OCI-LY3 (cell line): ENCODE measurements around the gene CNTN5.

Experiments used
- H2AFZ ChIP-seq: fragments of 200-600, 300-600 bp; shearing (Covaris generic); 2 replicates; pipeline ENCODE4 v1.6.0; 2014; ENCODE audit warnings: antibody characterized with exemption, low read depth, low read length
- H3K27ac ChIP-seq: fragments of 200-600, 300-600 bp; sonication (generic); 2 replicates; pipeline ENCODE4 v1.5.1; 2014; ENCODE audit warnings: mild to moderate bottlenecking, low read length, moderate library complexity, mixed read lengths
- H3K27me3 ChIP-seq: fragments of 200-600, 300-600 bp; sonication (generic); 2 replicates; pipeline ENCODE4 v1.6.1; 2014; ENCODE audit warnings: low read depth, low read length, mixed read lengths
- H3K36me3 ChIP-seq: fragments of 200-600, 300-600 bp; sonication (generic); replicated peaks from 2 replicates; pipeline ENCODE3; 2014; ENCODE audit warnings: low read depth, low read length, mixed read lengths
- H3K4me1 ChIP-seq: fragments of 300-600, 200-600 bp; sonication (generic); 2 replicates; pipeline ENCODE4 v1.6.1; 2014; ENCODE audit warnings: low read length, mixed read lengths
- H3K4me2 ChIP-seq: fragments of 200-600, 300-600 bp; sonication (generic); 2 replicates; pipeline ENCODE4 v1.6.1; 2014; ENCODE audit warnings: low read length, mixed read lengths
- H3K4me3 ChIP-seq: fragments of 300-600, 200-600 bp; sonication (generic); 2 replicates; pipeline ENCODE4 v1.5.1; 2014; ENCODE audit warnings: antibody characterized with exemption, mild to moderate bottlenecking, low read length, moderate library complexity
- H3K79me2 ChIP-seq: fragments of 300-600, 200-600 bp; shearing (Covaris generic); 2 replicates; pipeline ENCODE4 v1.6.1; 2014; ENCODE audit warnings: mild to moderate bottlenecking, low read length, mixed read lengths
- H3K9ac ChIP-seq: fragments of 300-600, 200-600 bp; shearing (Covaris generic); 2 replicates; pipeline ENCODE4 v1.6.0; 2014; ENCODE audit warnings: mild to moderate bottlenecking, low read length, moderate library complexity
- H3K9me3 ChIP-seq: fragments of 200-600, 300-600 bp; shearing (Covaris generic); 2 replicates; pipeline ENCODE4 v1.6.1; 2014; ENCODE audit warnings: low read length, mixed read lengths; ENCODE audit not compliant: insufficient read depth
- H4K20me1 ChIP-seq: fragments of 200-600, 300-600 bp; sonication (generic); 2 replicates; pipeline ENCODE4 v1.6.1; 2016; ENCODE audit warnings: low read length, mixed read lengths; ENCODE audit not compliant: insufficient read depth
- CTCF ChIP-seq: fragments of 200-600, 300-600 bp; sonication (generic); IDR thresholded peaks from 2 replicates; pipeline ENCODE4 v1.5.1; 2014; ENCODE audit warnings: antibody characterized with exemption, low read length, low read depth
- EZH2phosphoT487 ChIP-seq: fragments of 200-600 bp; shearing (Covaris generic); IDR thresholded peaks from 2 replicates; pipeline ENCODE4 v1.6.1; 2018; ENCODE audit warnings: antibody characterized with exemption, mixed run types, low read depth

CNTN5 gene

GRCh38 chr11:99535819-99536218, 515.1 kb downstream of the CNTN5 start:
- Histone ChIP-seq H3K9ac (no peak overlapping the region), H3K79me2 (no peaks in the 10 kb centered on the region), H3K4me3 (no peak overlapping the region), H3K27ac (no peak overlapping the region), H3K36me3 (no peaks in the 10 kb centered on the region), H2AFZ (no peak overlapping the region), H3K4me1 (peaks cover 14% of the 10 kb centered on the region), H3K4me2 (peak overlapping the region; percentile 28), H3K27me3 (no peaks in the 10 kb centered on the region), H4K20me1 (no peaks in the 10 kb centered on the region), H3K9me3 (no peaks in the 10 kb centered on the region)
- no peak for TF ChIP-seq EZH2phosphoT487
- TF ChIP-seq CTCF, result no peak

DNA sequence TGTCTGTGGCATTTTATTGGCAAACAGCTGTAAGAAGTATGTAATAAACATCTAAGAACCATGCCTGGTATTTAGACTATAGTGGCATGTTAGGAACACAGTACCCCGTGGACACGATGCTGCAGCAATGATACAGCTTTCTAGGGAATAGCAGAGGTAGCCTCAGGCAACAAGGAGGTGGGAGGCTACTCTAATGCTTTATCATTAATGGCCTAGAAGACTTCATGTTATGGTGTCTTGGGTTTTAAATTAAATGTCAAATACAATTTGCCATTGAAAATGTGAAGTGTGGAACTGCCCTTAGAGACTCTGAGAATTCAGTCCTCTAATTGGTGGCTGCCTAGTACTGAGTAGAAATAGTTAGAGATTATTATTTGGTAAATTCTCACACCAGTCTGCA, 516.9 kb downstream of the CNTN5 start:
- Histone ChIP-seq H3K79me2 (no peaks in the 10 kb centered on the region), H3K4me3 (no peak overlapping the region), H3K4me1 (peaks cover 14% of the 10 kb centered on the region), H3K27ac (no peak overlapping the region), H3K36me3 (no peaks in the 10 kb centered on the region), H3K9ac (no peak overlapping the region), H4K20me1 (no peaks in the 10 kb centered on the region), H3K27me3 (no peaks in the 10 kb centered on the region), H2AFZ (no peak overlapping the region), H3K9me3 (no peaks in the 10 kb centered on the region), H3K4me2 (no peak overlapping the region)
- TF ChIP-seq CTCF (no peak), EZH2phosphoT487 (no peak)

GRCh38 chr11:99545616-99546015, 524.9 kb downstream of the CNTN5 start:
- Histone ChIP-seq H4K20me1 (no peaks in the 10 kb centered on the region), H3K27ac (no peak overlapping the region), H3K79me2 (no peaks in the 10 kb centered on the region), H3K4me3 (no peak overlapping the region), H3K9ac (no peak overlapping the region), H3K27me3 (no peaks in the 10 kb centered on the region), H3K9me3 (no peaks in the 10 kb centered on the region), H3K4me1 (peaks cover 7% of the 10 kb centered on the region; the same call in 1 of the 2 replicates), H2AFZ (no peak overlapping the region), H3K36me3 (no peaks in the 10 kb centered on the region), H3K4me2 (no peak overlapping the region)
- no peak for TF ChIP-seq CTCF
- no peak for TF ChIP-seq EZH2phosphoT487

GRCh38 chr11:99548264-99548663, 527.5 kb downstream of the CNTN5 start:
- Histone ChIP-seq H3K9ac (no peak overlapping the region), H3K4me2 (no peak overlapping the region), H3K27ac (no peak overlapping the region), H2AFZ (no peak overlapping the region), H4K20me1 (no peaks in the 10 kb centered on the region), H3K27me3 (no peaks in the 10 kb centered on the region), H3K4me1 (peaks cover 7% of the 10 kb centered on the region; the same call in 1 of the 2 replicates), H3K9me3 (no peaks in the 10 kb centered on the region), H3K4me3 (no peak overlapping the region), H3K36me3 (no peaks in the 10 kb centered on the region), H3K79me2 (no peaks in the 10 kb centered on the region)
- TF ChIP-seq CTCF (no peak), EZH2phosphoT487 (no peak)
